AG09309 (cell line): ENCODE data around the gene XRCC1.
"Not testable (repeated sequence)": the region's sequence is repeated elsewhere in the genome, so short reads cannot be mapped to it uniquely, and the experiment has no call there.

Source experiments
- DNase-seq: peaks from one replicate; pipeline ENCODE4 v3.0.0-alpha.2; 2010; ENCODE audit warnings: low read depth
- H3K4me3 ChIP-seq: 2 replicates; pipeline ENCODE4 v1.5.1; 2011; ENCODE audit warnings: mild to moderate bottlenecking, low read depth, low read length, moderate library complexity; ENCODE audit not compliant: control insufficient read depth
- CTCF ChIP-seq: IDR thresholded peaks from 2 replicates; pipeline ENCODE4 v1.5.1; 2011; ENCODE audit warnings: mild to moderate bottlenecking, low read depth, low read length, inconsistent platforms; ENCODE audit not compliant: insufficient read depth, control insufficient read depth; ENCODE audit errors: missing control alignments

The XRCC1 gene

GRCh38 chr19:43553656-43554055 is 21.7 kb downstream of the XRCC1 start:
- H3K4me3 ChIP-seq, result no peak overlapping the region
- no peak for DNase-seq
- no peak for TF ChIP-seq CTCF

DNA sequence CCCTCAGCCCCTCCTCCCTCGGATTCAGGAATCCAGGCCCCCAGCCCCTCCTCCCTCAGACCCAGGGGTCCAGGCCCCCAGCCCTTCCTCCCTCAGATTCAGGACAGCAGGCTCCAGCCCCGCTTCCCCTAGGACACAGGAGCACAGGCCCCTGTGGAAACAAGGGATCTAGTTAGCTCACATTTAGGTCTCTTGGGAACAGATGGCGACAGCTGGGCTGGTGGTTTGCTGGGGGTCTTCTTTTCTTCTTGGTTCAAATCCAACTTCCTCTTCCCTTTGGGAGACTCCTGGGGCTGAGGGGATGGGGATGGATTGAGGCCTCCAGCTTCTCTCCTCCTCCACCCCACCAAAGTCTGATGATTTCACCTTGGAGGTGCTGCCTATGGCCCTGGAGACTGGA is 22.7 kb downstream of the XRCC1 start:
- H3K4me3 ChIP-seq, result no peak overlapping the region
- DNase-seq, result no peak
- no peak for TF ChIP-seq CTCF

GRCh38 chr19:43552198-43552450 is 23.2 kb downstream of the XRCC1 start:
- H3K4me3 ChIP-seq, result no peak overlapping the region
- no peak for TF ChIP-seq CTCF

DNA sequence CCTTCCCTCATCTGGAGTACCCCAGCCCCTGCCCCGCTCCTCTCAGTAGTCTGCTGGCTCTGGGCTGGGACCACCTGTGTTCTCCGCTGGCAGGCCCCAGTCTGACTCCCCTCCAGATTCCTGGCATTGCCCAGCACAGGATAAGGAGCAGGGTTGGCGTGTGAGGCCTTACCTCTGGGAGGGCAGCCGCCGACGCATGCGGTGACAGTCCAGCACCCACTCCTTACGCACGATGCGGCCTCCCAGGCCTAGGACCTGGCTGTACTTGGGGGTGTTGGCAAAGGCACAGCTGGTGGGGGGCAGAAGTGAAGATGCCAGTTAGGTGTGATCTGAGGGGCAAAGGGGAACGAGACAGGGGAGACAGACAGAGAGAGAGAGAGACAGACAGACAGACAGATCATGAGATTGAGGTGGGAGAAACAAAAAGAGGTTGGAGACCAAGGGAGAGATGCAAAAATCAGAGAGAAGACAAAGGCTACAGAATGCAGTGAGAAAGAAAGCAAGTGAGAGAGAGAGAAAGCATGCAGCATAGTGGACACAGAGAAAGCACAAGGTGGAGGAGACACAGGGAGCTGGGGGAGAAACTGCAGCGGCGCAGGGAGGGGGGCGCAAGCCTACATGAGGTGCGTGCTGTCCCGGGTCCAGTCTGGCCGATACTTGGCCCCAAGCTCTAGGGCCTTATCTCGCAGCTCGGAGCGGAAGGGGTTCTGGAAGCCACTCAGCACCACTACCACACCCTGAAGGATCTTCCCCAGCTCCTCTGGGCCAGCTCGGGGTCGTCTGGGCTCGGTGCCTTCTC is 23.7 kb downstream of the XRCC1 start:
- no peak for TF ChIP-seq CTCF
- H3K4me3 ChIP-seq, result no peak overlapping the region
- DNase-seq, result no peak

More at GRCh38 chr19:43552198-43552450, 23.2 kb downstream of the XRCC1 start:
- DNase-seq, result no peak

DNA sequence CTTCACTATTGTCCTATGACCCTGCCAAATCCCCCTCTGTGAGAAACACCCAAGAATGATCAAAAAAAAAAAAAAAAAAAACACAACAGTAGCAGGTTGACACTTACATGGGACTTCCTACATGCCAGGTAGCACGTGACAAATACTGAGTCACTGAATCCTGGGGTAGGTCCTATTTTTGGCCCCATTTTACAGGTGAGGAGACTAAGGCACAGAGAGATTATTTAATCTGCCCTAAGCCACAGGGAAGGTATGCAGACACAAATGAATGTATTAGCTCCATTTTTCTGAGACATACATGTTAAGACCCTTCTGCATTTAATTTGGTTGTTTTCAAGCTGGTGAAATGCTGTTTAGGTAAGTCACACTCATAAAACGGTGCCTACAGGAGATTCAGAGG is 26.6 kb downstream of the XRCC1 start:
- TF ChIP-seq CTCF, result no peak
- no peak overlapping the region for H3K4me3 ChIP-seq
- DNase-seq, result no peak

GRCh38 chr19:43547926-43548325 is 27.4 kb downstream of the XRCC1 start:
- DNase-seq, H3K4me3 ChIP-seq: not testable (repeated sequence)

DNA sequence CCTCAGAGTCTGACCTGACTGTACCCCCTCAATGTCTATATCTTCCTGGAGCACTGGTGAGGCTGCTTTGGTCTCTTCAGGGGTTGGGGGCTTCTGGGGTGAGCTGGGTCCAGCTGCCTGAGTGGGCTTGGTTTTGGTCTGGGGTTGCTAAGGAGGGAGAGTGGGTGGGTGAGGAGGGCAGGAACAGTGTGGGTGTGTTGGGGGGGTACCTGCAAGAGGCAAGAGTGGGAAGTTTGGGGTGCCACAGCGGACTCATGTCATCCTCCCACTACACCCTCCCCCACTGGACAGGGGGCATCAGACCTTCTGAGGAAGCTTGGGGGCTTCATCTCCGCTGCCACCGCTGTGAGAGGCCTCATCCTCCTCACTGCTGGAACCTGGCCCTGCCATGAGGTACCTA is 28.7 kb downstream of the XRCC1 start:
- TF ChIP-seq CTCF, result no peak
- H3K4me3 ChIP-seq, result no peak overlapping the region

More for the DNA sequence above, 28.7 kb downstream of the XRCC1 start:
- DNase-seq, result no peak
